Endothelial cell of coronary artery (primary cell): ENCODE results near the gene TBC1D9B. TPM values are rescaled to one million over a fixed set of nuclear protein-coding genes. Genes with fewer than 3 reads are reported as not detected.

Source experiments
- total RNA-seq: library from RNA; depleted of rRNA; stranded (reverse); fragments of >200 nt; gene quantifications from 2 replicates; pipeline ENCODE4 v1.2.3, GENCODE V29; 2014

Gene TBC1D9B
- 46.2 and 64.1 TPM in 2 replicates for total RNA-seq

DNA sequence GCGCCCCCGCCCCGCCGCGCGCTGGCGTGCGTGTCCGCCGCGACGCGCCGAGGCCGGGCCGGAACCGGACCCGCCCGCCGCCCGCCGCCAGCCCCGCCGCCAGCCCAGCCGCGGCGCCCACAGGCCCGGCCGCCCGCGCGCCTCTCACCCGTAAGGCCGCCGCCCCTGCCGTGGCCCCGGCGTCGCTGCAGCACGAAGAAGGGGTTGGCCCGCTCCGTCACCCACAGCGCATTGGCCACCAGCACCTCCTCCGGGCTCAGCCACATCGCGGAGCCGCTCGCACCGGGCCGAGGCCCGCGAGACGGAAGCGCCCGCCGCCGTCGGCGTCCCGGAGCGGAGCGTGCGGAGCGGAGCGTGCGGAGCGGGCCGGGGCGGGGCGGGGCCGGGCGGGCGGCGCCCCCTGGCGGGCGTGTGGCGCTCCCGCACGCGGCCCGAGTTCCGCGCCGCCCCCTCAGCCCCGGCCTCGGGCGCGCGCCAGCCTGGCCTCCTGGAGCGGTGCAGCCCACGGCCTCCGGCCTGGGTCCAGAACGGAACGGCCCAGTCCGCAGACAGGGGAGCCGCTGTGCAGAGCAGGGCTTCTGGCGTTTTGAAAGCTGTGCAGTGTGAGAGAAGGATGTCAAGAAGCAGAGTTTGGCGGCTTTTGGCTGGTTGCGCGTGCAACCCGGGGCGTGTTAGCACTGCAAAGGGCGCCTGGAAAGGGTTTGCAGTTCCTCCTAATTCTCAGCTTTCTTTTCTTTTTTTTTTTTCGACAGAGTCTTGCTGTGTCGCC, at the start of gene TBC1D9B:
Gene TBC1D9B, minus strand, starts transcription at position 342 of the 769 bp plus-strand sequence. Its CDS starts 76 bp downstream, at position 266.

GRCh38 chr5:179858586-179859427, 48.9 kb downstream of the TBC1D9B start, which contains the start of gene MRNIP:
MRNIP (minus strand) TSS chr5:179858817; CDS start chr5:179858796, 21 bp downstream.

GRCh38 chr5:179820483-179821297, 87.0 kb downstream of the TBC1D9B start, which contains the start of gene SQSTM1:
SQSTM1 (plus strand) TSS chr5:179820905; CDS start chr5:179820937, 32 bp downstream.

Other genes starting within 250 kb of the TBC1D9B start
- 0.09 and 0.18 TPM in 2 replicates for gene CBY3, start 226.9 kb downstream of the TBC1D9B start, total RNA-seq
- gene CANX, start 208.9 kb downstream of the TBC1D9B start, total RNA-seq, result 661 and 812 TPM in 2 replicates
- gene MAML1, start 175.1 kb downstream of the TBC1D9B start, total RNA-seq, result 5.6 and 8.0 TPM in 2 replicates
- gene LTC4S, start 113.9 kb downstream of the TBC1D9B start, total RNA-seq, result 1.1 and 1.2 TPM in 2 replicates
- gene MGAT4B, start 101.0 kb downstream of the TBC1D9B start, total RNA-seq, result 130 and 211 TPM in 2 replicates
- gene SQSTM1, start 87.0 kb downstream of the TBC1D9B start, total RNA-seq, result 355 and 525 TPM in 2 replicates
- 10.2 and 17.2 TPM in 2 replicates for gene MRNIP, start 49.1 kb downstream of the TBC1D9B start, total RNA-seq
- gene RNF130, start 163.9 kb upstream of the TBC1D9B start, total RNA-seq, result 17.4 and 34.2 TPM in 2 replicates